ENCODE results near the gene ITGB2.

GRCh38 chr21:44844256-44844655 lies 76.4 kb downstream of the ITGB2 start:
- no peak for TF ChIP-seq CTCF (IDR thresholded peaks at IDR 0.05)
- TF ChIP-seq POLR2A (IDR thresholded peaks at IDR 0.05): no peak
